Suprapubic skin (tissue), 3 donors: Measurements from ENCODE around the gene RPS19BP1.

Source experiments
- CTCF ChIP-seq, 2 donors: fragments of 200-600 bp in 1 of 2; fragments of 450-650 bp in 1 of 2; sonication (generic) in 1 of 2; IDR thresholded peaks; one replicate each; pipeline ENCODE4 v1.5.1; 2016 to 2019; ENCODE audit warnings: antibody characterized with exemption in 2 of 2, mild to moderate bottlenecking in 1 of 2, moderate library complexity in 1 of 2
- POLR2A ChIP-seq, 2 donors: fragments of 450-650 bp; IDR thresholded peaks; one replicate each; pipeline ENCODE4 v1.6.1; 2017; ENCODE audit warnings: antibody characterized with exemption in 2 of 2, mild to moderate bottlenecking in 2 of 2, moderate library complexity in 2 of 2

- TF ChIP-seq CTCF (IDR thresholded peaks at IDR 0.05) (peak; percentile 85 to 95), POLR2A (IDR thresholded peaks at IDR 0.05) (no peak)
Measured at GRCh38 chr22:39534591-39535356, 2.2 kb upstream of the RPS19BP1 start.
